ENCODE data around the gene CPM. TPM values are rescaled to one million over a fixed set of nuclear protein-coding genes. Genes with fewer than 3 reads are reported as not detected.
A peak's percentile ranks its signal among the peaks of the same experiment; 100 is the strongest.

Gene CPM
- polyA plus RNA-seq, 2 of the 4 experiments (the other 2 are of a cell fraction): 3.7 to 6.8 TPM

- CTCF ChIA-PET: no interaction called here
- peak overlapping the region; percentile 20; the same call in 2 of the 3 replicates for H3K4me2 ChIP-seq
- TF ChIP-seq MAX (IDR thresholded peaks at IDR 0.05) (no peak), PHF8 (IDR thresholded peaks at IDR 0.05; ENCODE audit: borderline replicate concordance, low read depth) (no peak), SMC3 (IDR thresholded peaks at IDR 0.05) (no peak), FOSL2 (IDR thresholded peaks at IDR 0.05) (no peak), FOSL2 (CRISPR knock-in tag; IDR thresholded peaks at IDR 0.05) (no peak), RAD21 (conservative IDR thresholded peaks at IDR 0.05 in 1 of 2, IDR thresholded peaks at IDR 0.05 in 1 of 2) (no peak), ESRRA (IDR thresholded peaks at IDR 0.05; ENCODE audit: borderline replicate concordance, low read length) (no peak), HMGXB4 (CRISPR knock-in tag; IDR thresholded peaks at IDR 0.05; ENCODE audit: borderline replicate concordance) (no peak), EHF (CRISPR knock-in tag; IDR thresholded peaks at IDR 0.05) (no peak), EHMT2 (IDR thresholded peaks at IDR 0.05; ENCODE audit: low read depth) (no peak), NPAS2 (CRISPR knock-in tag; IDR thresholded peaks at IDR 0.05; ENCODE audit: borderline replicate concordance) (no peak)
- no peak overlapping the region for H3K27ac ChIP-seq
- H3K4me3 ChIP-seq: no peak overlapping the region
- peaks cover 15% of the 10 kb centered on the region; the same call in 2 of the 3 replicates for H3K4me1 ChIP-seq
- no peaks in the 10 kb centered on the region for H3K9me3 ChIP-seq
- POLR2A ChIA-PET: no interaction called here
- DNase-seq (ENCODE audit: low read depth in 1 of 2, low spot score in 1 of 2): no peak
- WGBS (ENCODE audit: missing lambda C conversion rate): 66% methylated on average over 5 of the region's 5 CpGs
- no peak for FAIRE-seq
- ATAC-seq: no peak
Observed at GRCh38 chr12:68944296-68945076, 11.5 kb upstream of the CPM start.

- TF ChIP-seq FOSL2 (IDR thresholded peaks at IDR 0.05): no peak
- 0 out of 2 replicates have a peak, but pooled peaks have one; percentile 14 for TF ChIP-seq FOSL2 (CRISPR knock-in tag; IDR thresholded peaks at IDR 0.05)
- no peak for TF ChIP-seq HDAC2 (IDR thresholded peaks at IDR 0.05)
- no peak for TF ChIP-seq CEBPB (IDR thresholded peaks at IDR 0.05)
- TF ChIP-seq POLR2A (IDR thresholded peaks at IDR 0.05; ENCODE audit: low read length): no peak
- Histone ChIP-seq H3K4me1 (peaks cover 18% of the 10 kb centered on the region; the same call in 2 of the 3 replicates), H3K4me3 (no peak overlapping the region), H3K9me3 (no peaks in the 10 kb centered on the region), H3K4me2 (peak overlapping the region; percentile 20; the same call in 2 of the 3 replicates), H3K27ac (no peak overlapping the region)
- WGBS (ENCODE audit: missing lambda C conversion rate): 33% methylated on average over 1 of the region's 1 CpG
- FAIRE-seq (no peak), ATAC-seq (no peak; a peak in 1 of 6 replicates), DNase-seq (ENCODE audit: low read depth in 1 of 2, low spot score in 1 of 2) (no peak)
- ChIA-PET CTCF (interaction anchor here (0.6 to 1.2 kb wide), 3 partner anchors 11 to 1788 kb away, joined by 3 to 4 read pairs (median 3); no protein-coding TSS in a partner anchor), POLR2A (no interaction called here)
Observed at GRCh38 chr12:68943848-68944247, 10.9 kb upstream of the CPM start.

GRCh38 chr12:68940731-68941130 is 7.8 kb upstream of the CPM start:
- CTCF ChIA-PET: no interaction called here

More at GRCh38 chr12:68940731-68941130, 7.8 kb upstream of the CPM start:
- Histone ChIP-seq H3K27ac (no peak overlapping the region), H3K4me2 (no peak overlapping the region), H3K4me1 (peaks cover 18% of the 10 kb centered on the region; the same call in 2 of the 3 replicates), H3K9me3 (no peaks in the 10 kb centered on the region), H3K4me3 (no peak overlapping the region)
- FAIRE-seq: no peak
- DNase-seq (ENCODE audit: low read depth in 1 of 2, low spot score in 1 of 2): no peak
- POLR2A ChIA-PET: no interaction called here
- TF ChIP-seq POLR2AphosphoS2 (conservative IDR thresholded peaks at IDR 0.05; ENCODE audit: low read length) (no peak), SREBF2 (IDR thresholded peaks at IDR 0.05) (no peak), CEBPB (IDR thresholded peaks at IDR 0.05) (no peak; a peak in 1 of 4 replicates), ATOH8 (CRISPR knock-in tag; IDR thresholded peaks at IDR 0.05; ENCODE audit: low read depth) (no peak), CTCF (IDR thresholded peaks at IDR 0.05) (no peak), EHF (CRISPR knock-in tag; IDR thresholded peaks at IDR 0.05) (no peak), GATA3 (IDR thresholded peaks at IDR 0.05; ENCODE audit: borderline replicate concordance) (no peak)
- ATAC-seq: no peak

Measured in A549 (cell line).